Mammary epithelial cell (primary cell): Measurements from ENCODE around the gene NHS.

Experiments
- CTCF ChIP-seq, 2 donors: IDR thresholded peaks in 1 of 2; conservative IDR thresholded peaks in 1 of 2; 2 replicates each; pipeline ENCODE4 v1.5.1; 2011 to 2012; ENCODE audit warnings: inconsistent platforms in 2 of 2, low read length in 2 of 2, mild to moderate bottlenecking in 2 of 2, control low read depth in 1 of 2, low read depth in 1 of 2; ENCODE audit not compliant: insufficient read depth in 1 of 2; ENCODE audit errors: extremely low read depth in 1 of 2
- EZH2 ChIP-seq: IDR thresholded peaks from 2 replicates; pipeline ENCODE4 v1.6.1; 2012; ENCODE audit warnings: low read length, inconsistent platforms, borderline replicate concordance

GRCh38 chrX:17768997-17769396 is 394.0 kb downstream of the NHS start:
- TF ChIP-seq CTCF (conservative IDR thresholded peaks at IDR 0.05 in 1 of 2, IDR thresholded peaks at IDR 0.05 in 1 of 2; ENCODE audit: extremely low read depth in 1 of 2, insufficient read depth in 1 of 2, low read depth in 1 of 2, low read length in 2 of 2), result no peak
- no peak for TF ChIP-seq EZH2
